ENCODE results near the gene HES1. TPM values are rescaled to one million over a fixed set of nuclear protein-coding genes. Genes with fewer than 3 reads are reported as not detected.

The HES1 gene
- polyA plus RNA-seq, 4 donors = 78.8 to 103 (median 94.1) TPM

GRCh38 chr3:194165271-194166018 is 29.5 kb downstream of the HES1 start:
- no peak for DNase-seq (ENCODE audit: low read depth in 4 of 4, low spot score in 2 of 4)

- DNase-seq (ENCODE audit: low read depth in 4 of 4, low spot score in 2 of 4) = no peak
These were observed 30.9 kb downstream of the HES1 start for GRCh38 chr3:194166682-194167479.

GRCh38 chr3:194167480-194168282 is 31.7 kb downstream of the HES1 start:
- no peak for DNase-seq (ENCODE audit: low read depth in 4 of 4, low spot score in 2 of 4)

GRCh38 chr3:194168994-194169393 is 33.0 kb downstream of the HES1 start:
- no peak for DNase-seq (ENCODE audit: low read depth in 4 of 4, low spot score in 2 of 4)

- no peak for DNase-seq (ENCODE audit: low read depth in 4 of 4, low spot score in 2 of 4)
These were observed 33.6 kb downstream of the HES1 start for GRCh38 chr3:194169595-194169994.

- DNase-seq (ENCODE audit: low read depth in 4 of 4, low spot score in 2 of 4) = no peak
These were observed 34.8 kb downstream of the HES1 start for GRCh38 chr3:194170793-194171192.

GRCh38 chr3:194174406-194174805 is 38.5 kb downstream of the HES1 start:
- DNase-seq (ENCODE audit: low read depth in 4 of 4, low spot score in 2 of 4) = no peak

- DNase-seq (ENCODE audit: low read depth in 4 of 4, low spot score in 2 of 4) = no peak
These were observed 39.0 kb downstream of the HES1 start for GRCh38 chr3:194174980-194175379.

GRCh38 chr3:194176274-194176991 is 40.5 kb downstream of the HES1 start:
- DNase-seq (ENCODE audit: low read depth in 4 of 4, low spot score in 2 of 4) = no peak

GRCh38 chr3:194177141-194177540 is 41.2 kb downstream of the HES1 start:
- DNase-seq (ENCODE audit: low read depth in 4 of 4, low spot score in 2 of 4) = no peak

- DNase-seq (ENCODE audit: low read depth in 4 of 4, low spot score in 2 of 4) = no peak
These were observed 42.2 kb downstream of the HES1 start for GRCh38 chr3:194178128-194178527.

- no peak for DNase-seq (ENCODE audit: low read depth in 4 of 4, low spot score in 2 of 4)
These were observed 42.7 kb downstream of the HES1 start for GRCh38 chr3:194178669-194179068.

- no peak for DNase-seq (ENCODE audit: low read depth in 4 of 4, low spot score in 2 of 4)
These were observed 44.6 kb downstream of the HES1 start for GRCh38 chr3:194180570-194180969.

- no peak for DNase-seq (ENCODE audit: low read depth in 4 of 4, low spot score in 2 of 4)
These were observed 45.9 kb downstream of the HES1 start for GRCh38 chr3:194181612-194182529.

- DNase-seq (ENCODE audit: low read depth in 4 of 4, low spot score in 2 of 4) = no peak
These were observed 47.3 kb downstream of the HES1 start for GRCh38 chr3:194183271-194183670.

- DNase-seq (ENCODE audit: low read depth in 4 of 4, low spot score in 2 of 4) = no peak
These were observed 48.4 kb downstream of the HES1 start for GRCh38 chr3:194184265-194184751.

GRCh38 chr3:194184801-194185200 is 48.9 kb downstream of the HES1 start:
- no peak for DNase-seq (ENCODE audit: low read depth in 4 of 4, low spot score in 2 of 4)

- DNase-seq (ENCODE audit: low read depth in 4 of 4, low spot score in 2 of 4) = no peak
These were observed 49.3 kb downstream of the HES1 start for GRCh38 chr3:194185221-194185620.

GRCh38 chr3:194187233-194187944 is 51.4 kb downstream of the HES1 start:
- DNase-seq (ENCODE audit: low read depth in 4 of 4, low spot score in 2 of 4) = no peak

Measured in left renal cortex interstitium (tissue), 4 donors.